Activated gamma-delta T cell (primary cell): ENCODE measurements around the gene MTARC2.
"Not testable (repeated sequence)": the region's sequence is repeated elsewhere in the genome, so short reads cannot be mapped to it uniquely, and the experiment has no call there.

Experiments used
- DNase-seq: peaks from one replicate; lab custom pipeline; 2025; lab: John Stamatoyannopoulos, UW
- total RNA-seq, 2 donors: gene quantifications; one replicate each; lab custom pipeline; 2026; lab: John Stamatoyannopoulos, UW

MTARC2 gene
- total RNA-seq = 0.05 to 0.31 reads per million in 2 donors

DNA sequence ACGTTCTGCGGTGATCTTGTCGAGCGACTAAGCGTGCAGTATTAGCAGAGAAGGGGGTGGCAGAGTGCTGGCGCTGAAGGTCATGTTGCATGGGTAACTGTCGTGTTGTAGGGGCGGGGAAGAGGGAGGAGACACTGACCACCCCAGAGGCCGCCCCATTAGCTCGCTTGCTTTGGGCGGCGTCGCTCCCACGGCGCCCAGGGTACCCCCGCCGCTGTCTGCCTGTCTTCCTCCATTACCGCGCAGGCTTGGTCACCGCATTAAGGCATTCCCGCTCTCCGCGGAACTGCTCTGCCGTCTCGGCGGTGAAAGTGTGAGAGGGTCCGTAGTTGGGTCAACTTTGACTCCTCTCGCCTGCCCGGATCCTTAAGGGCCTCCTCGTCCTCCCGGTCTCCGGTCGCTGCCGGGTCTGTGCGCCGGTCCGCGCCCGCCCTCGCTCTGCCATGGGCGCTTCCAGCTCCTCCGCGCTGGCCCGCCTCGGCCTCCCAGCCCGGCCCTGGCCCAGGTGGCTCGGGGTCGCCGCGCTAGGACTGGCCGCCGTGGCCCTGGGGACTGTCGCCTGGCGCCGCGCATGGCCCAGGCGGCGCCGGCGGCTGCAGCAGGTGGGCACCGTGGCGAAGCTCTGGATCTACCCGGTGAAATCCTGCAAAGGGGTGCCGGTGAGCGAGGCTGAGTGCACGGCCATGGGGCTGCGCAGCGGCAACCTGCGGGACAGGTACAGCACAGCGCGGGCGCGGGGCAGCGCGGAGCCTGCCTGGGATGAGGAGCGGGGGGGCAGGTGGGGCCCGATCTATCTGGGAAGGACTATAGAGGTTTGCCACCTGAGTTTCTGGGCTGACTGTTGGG, at the start of gene MTARC2:
Gene MTARC2 (plus strand): TSS at position 234 of the 846 bp plus-strand sequence. CDS start 210 bp downstream, at position 444.
- DNase-seq = no peak

GRCh38 chr1:220698607-220699016, 49.5 kb upstream of the MTARC2 start:
- no peak for DNase-seq

GRCh38 chr1:220699044-220699443, 49.1 kb upstream of the MTARC2 start:
- no peak for DNase-seq

DNA sequence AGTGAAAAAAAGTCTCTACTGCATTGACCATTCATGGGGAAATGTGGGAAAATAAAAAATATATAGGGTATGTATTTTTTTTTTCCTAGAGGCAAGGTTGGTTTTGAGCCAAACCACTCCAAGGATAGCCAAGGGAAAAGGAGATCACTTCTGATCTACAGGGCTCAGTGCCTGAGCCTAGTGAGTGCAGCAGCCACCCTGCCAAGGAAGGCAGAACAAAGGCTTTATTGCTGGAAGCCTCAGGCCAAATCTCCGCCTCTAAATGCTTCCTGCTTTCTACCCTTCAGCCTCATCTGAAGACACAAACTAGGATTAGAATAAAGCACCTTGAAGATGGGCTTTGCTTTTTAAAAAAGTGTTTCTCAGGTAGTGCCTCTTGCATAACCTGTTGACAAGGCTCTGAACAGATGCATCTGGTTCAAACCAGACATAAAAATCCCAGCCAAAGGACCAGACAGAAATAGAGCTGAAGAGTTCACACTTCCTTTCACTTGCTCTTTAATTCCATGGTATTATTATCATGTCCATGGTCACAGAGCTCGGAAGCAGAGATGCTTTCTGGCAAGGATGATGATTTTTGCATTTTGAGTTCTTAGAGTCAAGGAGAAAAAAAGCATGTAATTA, 47.5 kb upstream of the MTARC2 start:
- no peak for DNase-seq

- no peak for DNase-seq
These were observed 46.1 kb upstream of the MTARC2 start for GRCh38 chr1:220701974-220702373.

DNA sequence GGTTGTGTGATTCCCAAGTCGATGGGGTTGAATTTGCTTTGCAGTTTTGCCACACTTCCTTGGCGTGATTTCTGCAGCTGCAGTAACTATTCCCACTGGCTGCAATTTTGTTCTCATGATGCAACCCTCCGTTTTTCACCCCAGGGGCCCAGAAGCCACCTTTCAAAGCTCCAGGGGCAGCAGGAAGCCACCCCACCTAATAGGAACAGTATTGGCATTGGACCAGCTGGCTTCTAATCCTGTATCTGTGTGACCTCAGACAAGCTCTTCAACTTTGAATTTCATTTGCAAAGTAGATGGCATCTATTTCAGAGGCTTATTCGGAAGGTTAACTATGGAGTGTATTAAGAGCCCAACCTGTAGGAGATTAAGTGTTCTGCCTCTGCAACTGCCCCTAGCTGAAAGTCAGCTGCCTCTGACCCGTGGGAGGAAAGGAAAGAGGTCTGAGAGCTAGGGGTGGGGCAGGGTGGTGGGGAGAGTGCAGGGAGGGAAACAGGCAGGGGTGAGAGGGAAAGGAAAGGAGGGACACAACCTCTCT, 45.3 kb upstream of the MTARC2 start:
- DNase-seq = no peak

GRCh38 chr1:220703305-220703704, 44.8 kb upstream of the MTARC2 start:
- DNase-seq = no peak

DNA sequence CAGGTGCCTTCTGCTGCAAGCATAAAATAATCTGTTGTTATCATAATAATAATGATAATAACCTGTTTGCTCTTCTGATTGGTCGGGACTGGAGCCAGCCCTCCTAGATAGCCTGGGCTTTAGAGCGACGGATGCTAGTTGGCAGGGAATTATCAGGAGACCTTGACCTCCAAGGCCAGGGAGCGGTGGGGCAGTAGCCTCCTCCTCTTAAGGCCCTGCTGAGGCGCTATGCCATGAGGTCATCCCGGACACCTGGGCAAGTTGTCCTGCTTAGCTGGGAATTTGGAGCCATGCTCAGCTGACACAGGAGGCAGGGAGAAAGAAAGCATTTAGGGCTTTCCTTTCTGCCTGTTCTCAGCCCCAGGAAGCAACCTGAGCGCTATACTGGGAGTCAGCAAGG, 42.3 kb upstream of the MTARC2 start:
- no peak for DNase-seq

- DNase-seq = no peak
These were observed 41.6 kb upstream of the MTARC2 start for GRCh38 chr1:220706480-220706879.

GRCh38 chr1:220707160-220707559, 41.0 kb upstream of the MTARC2 start:
- DNase-seq = no peak

DNA sequence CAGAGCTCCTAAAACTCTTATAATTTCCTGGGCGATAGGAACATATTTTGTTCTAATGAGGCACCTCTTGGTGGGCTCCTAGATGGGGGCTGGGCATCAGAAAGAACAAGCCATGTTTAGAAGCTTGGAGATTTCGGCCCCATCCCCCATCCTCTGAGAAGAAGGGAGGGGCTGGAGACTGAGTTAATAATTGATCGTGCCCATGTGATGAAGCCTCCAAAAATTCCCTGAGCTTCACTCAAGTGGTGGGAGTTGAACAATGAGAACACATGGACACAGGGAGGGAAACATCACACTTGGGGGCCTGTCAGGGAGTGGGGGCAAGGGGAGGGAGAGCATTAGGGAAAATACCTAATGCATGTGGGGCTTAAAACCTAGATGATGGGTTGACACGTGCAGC, 39.9 kb upstream of the MTARC2 start:
- DNase-seq = no peak

DNA sequence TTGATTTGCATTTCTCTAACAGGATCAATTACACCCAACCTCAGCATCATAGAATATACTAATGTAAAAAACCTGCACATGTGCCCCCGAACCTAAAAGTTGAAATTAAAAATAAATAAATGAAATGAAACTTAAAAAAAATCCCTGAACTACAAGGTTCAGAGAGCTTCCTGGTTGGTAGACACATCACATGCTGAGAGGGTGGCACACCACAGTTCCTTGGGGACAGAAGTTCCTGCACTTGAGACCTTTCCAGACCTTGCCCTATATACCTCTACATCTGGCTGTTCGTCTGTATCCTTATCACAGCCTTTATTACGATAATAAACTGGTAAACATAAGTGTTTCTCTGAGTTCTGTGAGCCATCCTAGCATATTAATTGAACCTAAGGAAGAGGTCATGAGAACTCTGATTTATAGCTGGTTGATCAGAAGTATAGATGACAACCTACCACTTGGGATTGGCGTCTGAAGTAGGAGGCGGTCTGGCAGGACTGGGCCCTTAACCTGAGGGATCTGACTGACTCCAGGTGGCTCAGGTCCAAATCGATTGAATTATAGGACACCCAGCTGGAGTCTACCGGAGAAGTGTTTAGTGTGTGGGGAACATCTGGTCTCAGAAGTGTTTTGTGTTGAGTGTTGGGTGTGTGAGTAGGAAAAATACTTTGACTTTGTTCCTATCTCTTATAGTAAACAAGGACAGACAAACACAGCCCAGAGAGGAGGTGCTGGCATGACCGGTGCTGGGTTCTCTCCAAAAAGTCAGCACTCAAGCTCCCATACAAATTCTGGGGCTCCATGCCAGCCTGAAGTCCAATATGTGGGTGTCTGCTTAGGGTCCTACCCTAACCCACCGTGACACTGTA, 39.0 kb upstream of the MTARC2 start:
- DNase-seq = no peak

DNA sequence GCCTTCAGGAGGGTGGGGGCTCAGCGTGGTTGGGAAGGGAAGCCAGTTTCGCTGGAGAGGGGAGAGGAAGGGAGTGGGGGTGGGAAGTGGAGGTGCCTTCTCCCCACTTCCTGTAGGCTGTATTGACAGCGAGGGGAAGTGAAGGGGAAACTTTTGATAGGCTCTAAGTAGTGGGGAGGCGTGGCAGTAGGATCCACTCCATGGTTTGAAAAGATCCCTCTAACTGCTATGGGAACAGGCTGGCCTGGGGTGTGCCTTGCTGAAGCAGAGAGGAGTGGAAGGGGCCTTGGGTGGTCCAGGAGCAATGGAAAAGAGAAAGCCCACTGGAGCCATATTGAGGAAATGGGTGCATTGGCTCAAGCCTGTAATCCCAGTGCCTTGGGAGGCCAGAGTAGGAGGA, 37.8 kb upstream of the MTARC2 start:
- no peak for DNase-seq

- DNase-seq = no peak
These were observed 36.9 kb upstream of the MTARC2 start for GRCh38 chr1:220711056-220711809.

- DNase-seq = not testable (repeated sequence)
These were observed 32.1 kb upstream of the MTARC2 start for GRCh38 chr1:220715986-220716385.

GRCh38 chr1:220717800-220718640, 30.1 kb upstream of the MTARC2 start:
- no peak for DNase-seq

DNA sequence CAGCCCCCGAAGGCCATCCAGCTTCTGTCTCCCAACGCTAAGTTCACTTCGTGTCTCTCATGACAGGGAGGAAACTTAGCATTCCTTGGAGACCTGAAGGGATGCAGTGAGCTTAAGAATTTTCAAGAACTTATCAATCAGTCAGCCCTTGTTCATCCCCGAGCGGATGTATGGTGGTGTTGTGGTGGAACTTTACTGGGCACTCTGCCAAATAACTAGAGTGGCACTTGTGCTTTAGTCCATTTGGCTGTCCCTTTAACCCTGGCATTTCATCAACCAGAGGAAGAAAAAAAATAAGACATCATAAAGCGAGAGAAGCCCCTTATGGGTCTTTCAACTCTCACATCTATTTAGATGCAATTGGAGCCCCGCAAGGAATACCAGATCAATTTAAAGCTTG, 26.9 kb upstream of the MTARC2 start:
- DNase-seq = not testable (repeated sequence)

DNA sequence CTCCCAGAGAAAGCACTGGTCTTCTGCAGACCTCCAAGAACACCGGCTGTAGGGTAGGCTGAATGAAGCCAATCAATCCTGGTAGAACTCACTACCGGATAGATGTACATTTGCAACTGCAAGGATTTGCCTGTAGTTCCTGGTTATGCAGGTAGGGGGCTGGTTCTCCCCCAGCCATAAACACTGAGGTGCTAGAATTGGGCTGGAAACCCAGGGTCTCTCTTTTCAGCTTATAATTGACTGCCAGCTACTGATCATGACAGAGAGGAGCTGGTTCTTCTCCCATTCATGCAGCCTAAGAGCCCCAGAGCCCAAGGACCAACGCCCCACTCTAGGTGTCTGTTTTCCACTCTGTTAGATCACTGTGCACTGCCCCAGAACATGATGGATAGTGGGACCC, 21.5 kb upstream of the MTARC2 start:
- no peak for DNase-seq

GRCh38 chr1:220727519-220727918, 20.6 kb upstream of the MTARC2 start:
- no peak for DNase-seq

- DNase-seq = no peak
These were observed 17.6 kb upstream of the MTARC2 start for GRCh38 chr1:220730486-220730885.
